GM23338 (cell line): ENCODE measurements around the gene PPP1CA. TPM values are rescaled to one million over a fixed set of nuclear protein-coding genes. Genes with fewer than 3 reads are reported as not detected.

Source experiments
- ATAC-seq: fragments of 200-7000 bp; cut with Tn5 transposase; 3 replicates; pipeline ENCODE4 v1.9.1; 2020
- DNase-seq: peaks from one replicate; pipeline ENCODE4 v3.0.0-alpha.2; 2015; ENCODE audit warnings: low spot score
- H2AFZ ChIP-seq: fragments of 200-600 bp; sonication (generic); 2 replicates; pipeline ENCODE4 v1.8.0; 2016; ENCODE audit warnings: antibody characterized with exemption, mild to moderate bottlenecking, moderate library complexity
- H3F3A ChIP-seq: fragments of 200-600 bp; sonication (generic); replicated peaks from 2 replicates; pipeline ENCODE4 v1.8.0; 2017; ENCODE audit warnings: antibody characterized with exemption, mixed run types, low read depth
- H3K27ac ChIP-seq: fragments of 200-600 bp; sonication (generic); 2 replicates; pipeline ENCODE4 v1.6.1; 2016; ENCODE audit warnings: low read depth
- H3K27me3 ChIP-seq: fragments of 200-600 bp; sonication (generic); 2 replicates; pipeline ENCODE4 v1.8.0; 2016; ENCODE audit warnings: mild to moderate bottlenecking, mixed run types, moderate library complexity; ENCODE audit not compliant: insufficient read depth
- H3K36me3 ChIP-seq: fragments of 200-600 bp; sonication (generic); 2 replicates; pipeline ENCODE4 v1.8.0; 2016; ENCODE audit warnings: mild to moderate bottlenecking; ENCODE audit not compliant: insufficient read depth
- H3K4me1 ChIP-seq: fragments of 200-600 bp; sonication (generic); 2 replicates; pipeline ENCODE4 v1.8.0; 2016; ENCODE audit warnings: mild to moderate bottlenecking, moderate library complexity; ENCODE audit not compliant: insufficient read depth
- H3K4me2 ChIP-seq: fragments of 200-600 bp; sonication (generic); 2 replicates; pipeline ENCODE4 v1.7.1; 2017; ENCODE audit warnings: mixed run types
- H3K4me3 ChIP-seq: fragments of 200-600 bp; sonication (generic); 2 replicates; pipeline ENCODE4 v1.6.1; 2016; ENCODE audit warnings: mixed run types
- H3K79me2 ChIP-seq: fragments of 200-600 bp; sonication (generic); replicated peaks from 2 replicates; pipeline ENCODE4 v1.8.0; 2017; ENCODE audit warnings: mild to moderate bottlenecking; ENCODE audit not compliant: insufficient read depth
- H3K9me2 ChIP-seq: fragments of 200-600 bp; sonication (generic); 2 replicates; pipeline ENCODE4 v1.8.0; 2017; ENCODE audit not compliant: insufficient read depth
- H4K20me1 ChIP-seq: fragments of 200-600 bp; sonication (generic); replicated peaks from 2 replicates; pipeline ENCODE4 v1.8.0; 2017; ENCODE audit warnings: mild to moderate bottlenecking; ENCODE audit not compliant: insufficient read depth
- H3K27ac Mint-ChIP-seq: 2 replicates; pipeline ENCODE4 v1.8.0; 2020; ENCODE audit warnings: inconsistent platforms, mild to moderate bottlenecking, moderate library complexity, mixed read lengths
- H3K27me3 Mint-ChIP-seq: 3 replicates; pipeline ENCODE4 v1.8.0; 2022; ENCODE audit warnings: low read depth, mild to moderate bottlenecking, moderate library complexity, mixed read lengths, inconsistent platforms; ENCODE audit not compliant: insufficient read depth, poor library complexity
- H3K36me3 Mint-ChIP-seq: 3 replicates; pipeline ENCODE4 v1.8.0; 2021; ENCODE audit warnings: low read depth, mild to moderate bottlenecking, inconsistent platforms, moderate library complexity, mixed read lengths
- H3K4me1 Mint-ChIP-seq: 3 replicates; pipeline ENCODE4 v1.8.0; 2020; ENCODE audit warnings: mild to moderate bottlenecking, inconsistent platforms, mixed read lengths
- H3K4me3 Mint-ChIP-seq: 3 replicates; pipeline ENCODE4 v1.8.0; 2021; ENCODE audit warnings: moderate library complexity, mild to moderate bottlenecking, inconsistent platforms, mixed read lengths
- H3K9me3 Mint-ChIP-seq: 3 replicates; pipeline ENCODE4 v1.8.0; 2020; ENCODE audit warnings: moderate library complexity, mild to moderate bottlenecking, inconsistent platforms, mixed read lengths
- CTCF ChIP-seq, 2 experiments: fragments of 200-600 bp in 1 of 2; sonication (generic) in 1 of 2; conservative IDR thresholded peaks; 2 replicates each; pipeline versions ENCODE4 v1.5.1 to v1.6.1; 2016 to 2017; ENCODE audit warnings: antibody characterized with exemption in 2 of 2, low read depth in 2 of 2, mild to moderate bottlenecking in 2 of 2, moderate library complexity in 1 of 2
- ETS1 ChIP-seq: IDR thresholded peaks from 2 replicates; pipeline ENCODE4 v1.6.1; 2016; ENCODE audit warnings: antibody characterized with exemption
- EZH2phosphoT487 ChIP-seq: fragments of 200-600 bp; sonication (generic); IDR thresholded peaks from one replicate; pipeline ENCODE4 v1.8.1; 2018; ENCODE audit warnings: antibody characterized with exemption; ENCODE audit not compliant: unreplicated experiment
- JUNB ChIP-seq: IDR thresholded peaks from one replicate; pipeline ENCODE4 v1.6.1; 2016; ENCODE audit warnings: antibody characterized with exemption; ENCODE audit not compliant: unreplicated experiment
- POLR2AphosphoS5 ChIP-seq: IDR thresholded peaks from 2 replicates; pipeline ENCODE4 v1.6.1; 2016; ENCODE audit warnings: antibody characterized with exemption, low read depth
- REST ChIP-seq: IDR thresholded peaks from one replicate; pipeline ENCODE4 v1.6.1; 2018; ENCODE audit warnings: antibody characterized with exemption; ENCODE audit not compliant: unreplicated experiment
- ZNF331 ChIP-seq: fragments of 250-450 bp; sonication (Bioruptor Pico); IDR thresholded peaks from 2 replicates; pipeline ENCODE4 v1.5.0; 2020; ENCODE audit warnings: low read depth, mild to moderate bottlenecking, moderate library complexity
- polyA plus RNA-seq: library from polyadenylated mRNA; unstranded; fragments of >200 nt; fragmentation: Nextera tagmentation; extraction: Ambion mirVana; gene quantifications from 2 replicates; pipeline ENCODE4 v1.2.1, GENCODE V29; 2016
- total RNA-seq: library from RNA; depleted of rRNA; stranded (reverse); fragments of >200 nt; shearing (Covaris generic); gene quantifications from 2 replicates; pipeline ENCODE4 v1.2.3, GENCODE V29; 2014

Gene PPP1CA
- total and polyA plus RNA-seq, 2 experiments from 2014 or later = 217 to 237 TPM

DNA sequence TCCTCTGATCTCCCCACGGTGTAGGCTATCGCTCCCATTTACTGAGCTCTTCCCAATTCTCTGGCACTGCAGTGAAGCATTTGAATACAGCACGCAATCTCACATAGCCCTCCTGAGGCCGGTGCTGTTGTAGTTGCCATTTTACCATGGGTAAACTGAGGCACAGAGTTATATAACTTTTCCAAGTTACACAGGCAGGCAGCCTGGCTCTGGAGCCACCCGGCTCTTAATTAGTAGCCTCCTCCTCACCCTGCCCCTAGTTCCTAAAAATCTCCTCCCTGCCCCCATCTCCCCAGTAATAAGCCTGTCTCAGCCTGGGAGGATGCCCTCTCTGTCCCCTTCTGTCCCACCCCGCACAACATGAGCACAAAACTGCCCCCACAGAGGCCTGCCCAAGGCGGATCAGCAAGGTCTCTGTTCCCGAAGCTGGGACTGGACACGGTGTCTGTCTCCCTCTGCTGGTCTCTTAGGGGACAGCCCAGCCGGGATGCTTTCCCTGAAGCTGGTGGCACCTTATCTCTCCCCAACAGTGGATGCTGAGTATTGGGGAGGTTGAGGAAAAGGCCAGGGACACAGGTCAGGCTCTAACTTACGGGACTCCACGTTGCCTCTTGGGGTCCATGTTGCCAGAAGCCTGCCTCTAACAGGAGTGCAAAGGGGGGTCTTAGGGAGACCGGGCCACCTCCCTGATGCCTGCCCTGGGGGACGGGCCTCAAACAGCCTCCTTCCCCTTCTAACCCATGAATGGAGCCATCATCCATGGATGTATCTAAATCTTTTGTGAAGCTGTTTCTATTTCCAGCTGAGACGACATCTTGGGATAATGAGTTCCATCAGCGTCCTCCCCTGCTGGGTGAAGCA is 19.2 kb downstream of the PPP1CA start:
- Mint-ChIP-seq H3K4me3 (no peak overlapping the region; the same call in 2 of the 3 replicates), H3K27me3 (peaks cover 14% of the 10 kb centered on the region), H3K4me1 (peaks cover 25% of the 10 kb centered on the region; the same call in 2 of the 3 replicates), H3K27ac (no peak overlapping the region), H3K36me3 (no peaks in the 10 kb centered on the region), H3K9me3 (no peaks in the 10 kb centered on the region; the same call in 1 of the 3 replicates)
- no peaks in the 10 kb centered on the region for H4K20me1 ChIP-seq
- H3K79me2 ChIP-seq = no peaks in the 10 kb centered on the region
- no peaks in the 10 kb centered on the region for H3F3A ChIP-seq
- ATAC-seq (peak; percentile 90), DNase-seq (peak; percentile 85)
- no peak overlapping the region for H3K4me3 ChIP-seq
- 0 out of 2 replicates have a peak overlapping the region, but pooled peaks have one; percentile 23 for H2AFZ ChIP-seq
- H3K9me2 ChIP-seq = no peaks in the 10 kb centered on the region
- H3K4me1 ChIP-seq = peaks cover 8% of the 10 kb centered on the region; the same call in 1 of the 2 replicates
- peaks cover 22% of the 10 kb centered on the region for H3K27me3 ChIP-seq
- no peak overlapping the region for H3K4me2 ChIP-seq
- TF ChIP-seq EZH2phosphoT487 (no peak), CTCF (conservative IDR thresholded peaks at IDR 0.05; ENCODE audit: low read depth in 2 of 2) (peak; percentile 96 to 100)
- no peaks in the 10 kb centered on the region for H3K36me3 ChIP-seq
- H3K27ac ChIP-seq = no peak overlapping the region

- Histone ChIP-seq H3K36me3 (no peaks in the 10 kb centered on the region), H3K4me3 (no peak overlapping the region), H3K79me2 (no peaks in the 10 kb centered on the region), H3K4me1 (peaks cover 6% of the 10 kb centered on the region), H3F3A (no peaks in the 10 kb centered on the region; the same call in 1 of the 2 replicates), H4K20me1 (no peaks in the 10 kb centered on the region), H3K4me2 (no peak overlapping the region), H3K9me2 (no peaks in the 10 kb centered on the region), H3K27me3 (peaks cover 33% of the 10 kb centered on the region), H3K27ac (no peak overlapping the region), H2AFZ (no peak overlapping the region)
- Mint-ChIP-seq H3K4me1 (peaks cover 24% of the 10 kb centered on the region), H3K9me3 (no peaks in the 10 kb centered on the region; the same call in 1 of the 3 replicates), H3K27me3 (peaks cover 22% of the 10 kb centered on the region), H3K4me3 (no peak overlapping the region), H3K27ac (no peak overlapping the region), H3K36me3 (no peaks in the 10 kb centered on the region)
- ATAC-seq = no peak
- no peak for DNase-seq
- TF ChIP-seq EZH2phosphoT487 (no peak), CTCF (conservative IDR thresholded peaks at IDR 0.05; ENCODE audit: low read depth in 2 of 2) (no peak), ETS1 (no peak), ZNF331 (no peak), JUNB (no peak), POLR2AphosphoS5 (no peak), REST (no peak)
Observed at GRCh38 chr11:67381244-67381972, 20.2 kb downstream of the PPP1CA start.
